Activated T-cell treated with anti-CD3 and anti-CD28 coated beads, Interleukin-2, amount 50 U/mL, for 24 hours (primary cell): ENCODE measurements around the gene KLHL4.
"Not testable (repeated sequence)": the region's sequence is repeated elsewhere in the genome, so short reads cannot be mapped to it uniquely, and the experiment has no call there.

Experiments
- DNase-seq: peaks from one replicate; pipeline ENCODE4 v3.0.0-alpha.2; 2020
- H3K27ac Mint-ChIP-seq: 2 replicates; pipeline ENCODE4 v1.8.0; 2020; ENCODE audit warnings: mild to moderate bottlenecking, mixed read lengths
- H3K27me3 Mint-ChIP-seq: 2 replicates; pipeline ENCODE4 v1.8.0; 2020; ENCODE audit warnings: mixed read lengths
- H3K36me3 Mint-ChIP-seq: 2 replicates; pipeline ENCODE4 v1.8.0; 2020; ENCODE audit warnings: low read depth, mixed read lengths
- H3K4me1 Mint-ChIP-seq: 2 replicates; pipeline ENCODE4 v1.8.0; 2020; ENCODE audit warnings: low read depth, mixed read lengths
- H3K4me3 Mint-ChIP-seq: 2 replicates; pipeline ENCODE4 v1.8.0; 2020; ENCODE audit warnings: mild to moderate bottlenecking, moderate library complexity, mixed read lengths
- H3K9me3 Mint-ChIP-seq: 2 replicates; pipeline ENCODE4 v1.8.0; 2020; ENCODE audit warnings: mixed read lengths

The KLHL4 gene

GRCh38 chrX:87517571-87518141 lies at the start of gene KLHL4:
KLHL4 (plus strand) TSS chrX:87517802; CDS start chrX:87517894, 92 bp downstream.
- Mint-ChIP-seq H3K36me3 (no peaks in the 10 kb centered on the region), H3K27ac (peak within 1 kb of the TSS; percentile 72), H3K27me3 (peaks cover 11% of the 10 kb centered on the region), H3K4me1 (no peaks in the 10 kb centered on the region), H3K4me3 (peak within 1 kb of the TSS; percentile 69), H3K9me3 (no peaks in the 10 kb centered on the region)
- no peak for DNase-seq

- H3K4me3 Mint-ChIP-seq, result no peak overlapping the region
- peaks cover 9% of the 10 kb centered on the region for H3K9me3 Mint-ChIP-seq
- no peaks in the 10 kb centered on the region for H3K36me3 Mint-ChIP-seq
- no peaks in the 10 kb centered on the region for H3K4me1 Mint-ChIP-seq
- DNase-seq, result no peak
- H3K27me3 Mint-ChIP-seq, result peaks cover 12% of the 10 kb centered on the region
- no peak overlapping the region for H3K27ac Mint-ChIP-seq
These were observed 48.7 kb upstream of the KLHL4 start for GRCh38 chrX:87468941-87469340.

- no peak overlapping the region for H3K4me3 Mint-ChIP-seq
- no peak overlapping the region for H3K27ac Mint-ChIP-seq
- H3K4me1 Mint-ChIP-seq, result no peaks in the 10 kb centered on the region
- peaks cover 6% of the 10 kb centered on the region for H3K27me3 Mint-ChIP-seq
- DNase-seq, result no peak
- H3K36me3 Mint-ChIP-seq, result no peaks in the 10 kb centered on the region
- peaks cover 4% of the 10 kb centered on the region for H3K9me3 Mint-ChIP-seq
These were observed 41.8 kb upstream of the KLHL4 start for GRCh38 chrX:87475793-87476192.

GRCh38 chrX:87478703-87479102 lies 38.9 kb upstream of the KLHL4 start:
- DNase-seq, H3K4me1 Mint-ChIP-seq, H3K36me3 Mint-ChIP-seq, H3K27me3 Mint-ChIP-seq, H3K27ac Mint-ChIP-seq, H3K4me3 Mint-ChIP-seq, H3K9me3 Mint-ChIP-seq: not testable (repeated sequence)

- H3K27me3 Mint-ChIP-seq, result peaks cover 2% of the 10 kb centered on the region
These were observed 28.5 kb upstream of the KLHL4 start for GRCh38 chrX:87489071-87489470.

GRCh38 chrX:87515836-87516235 lies 1.8 kb upstream of the KLHL4 start:
- no peak for DNase-seq
- no peak overlapping the region for H3K4me3 Mint-ChIP-seq
- H3K27me3 Mint-ChIP-seq, result peaks cover 9% of the 10 kb centered on the region
- no peaks in the 10 kb centered on the region for H3K4me1 Mint-ChIP-seq
- no peaks in the 10 kb centered on the region for H3K9me3 Mint-ChIP-seq
- no peak overlapping the region for H3K27ac Mint-ChIP-seq
- no peaks in the 10 kb centered on the region for H3K36me3 Mint-ChIP-seq

More at GRCh38 chrX:87489071-87489470, 28.5 kb upstream of the KLHL4 start:
- Mint-ChIP-seq H3K4me3 (no peak overlapping the region), H3K9me3 (no peaks in the 10 kb centered on the region), H3K27ac (no peak overlapping the region), H3K36me3 (no peaks in the 10 kb centered on the region), H3K4me1 (no peaks in the 10 kb centered on the region)
- DNase-seq, result no peak

- no peaks in the 10 kb centered on the region for H3K4me1 Mint-ChIP-seq
- H3K27ac Mint-ChIP-seq, result no peak overlapping the region
- H3K9me3 Mint-ChIP-seq, result no peaks in the 10 kb centered on the region
- peaks cover 9% of the 10 kb centered on the region for H3K27me3 Mint-ChIP-seq
- H3K36me3 Mint-ChIP-seq, result no peaks in the 10 kb centered on the region
- no peak for DNase-seq
- H3K4me3 Mint-ChIP-seq, result no peak overlapping the region
These were observed 883 bp upstream of the KLHL4 start for GRCh38 chrX:87516717-87517121.

- no peaks in the 10 kb centered on the region for H3K4me1 Mint-ChIP-seq
- H3K27ac Mint-ChIP-seq, result no peak overlapping the region
- peak overlapping the region; percentile 69 for H3K4me3 Mint-ChIP-seq
- H3K9me3 Mint-ChIP-seq, result no peaks in the 10 kb centered on the region
- H3K27me3 Mint-ChIP-seq, result peaks cover 11% of the 10 kb centered on the region
- no peaks in the 10 kb centered on the region for H3K36me3 Mint-ChIP-seq
- no peak for DNase-seq
These were observed 902 bp downstream of the KLHL4 start for GRCh38 chrX:87518504-87518903.

- no peak for DNase-seq
- Mint-ChIP-seq H3K9me3 (no peaks in the 10 kb centered on the region), H3K36me3 (no peaks in the 10 kb centered on the region), H3K27ac (no peak overlapping the region), H3K27me3 (peaks cover 4% of the 10 kb centered on the region), H3K4me1 (peaks cover 2% of the 10 kb centered on the region), H3K4me3 (no peak overlapping the region)
These were observed 8.2 kb downstream of the KLHL4 start for GRCh38 chrX:87525771-87526229.

GRCh38 chrX:87526281-87526680 lies 8.7 kb downstream of the KLHL4 start:
- peaks cover 4% of the 10 kb centered on the region for H3K27me3 Mint-ChIP-seq
- peaks cover 2% of the 10 kb centered on the region for H3K4me1 Mint-ChIP-seq
- no peak for DNase-seq
- H3K36me3 Mint-ChIP-seq, result no peaks in the 10 kb centered on the region
- no peak overlapping the region for H3K4me3 Mint-ChIP-seq
- H3K9me3 Mint-ChIP-seq, result no peaks in the 10 kb centered on the region
- H3K27ac Mint-ChIP-seq, result no peak overlapping the region

GRCh38 chrX:87528487-87528886 lies 10.9 kb downstream of the KLHL4 start:
- Mint-ChIP-seq H3K36me3 (no peaks in the 10 kb centered on the region), H3K27me3 (peaks cover 2% of the 10 kb centered on the region), H3K27ac (no peak overlapping the region), H3K4me3 (no peak overlapping the region), H3K4me1 (peaks cover 2% of the 10 kb centered on the region), H3K9me3 (no peaks in the 10 kb centered on the region)
- no peak for DNase-seq

GRCh38 chrX:87571964-87572363 lies 54.4 kb downstream of the KLHL4 start:
- no peaks in the 10 kb centered on the region for H3K4me1 Mint-ChIP-seq
- peaks cover 6% of the 10 kb centered on the region for H3K27me3 Mint-ChIP-seq
- no peak overlapping the region for H3K4me3 Mint-ChIP-seq
- no peak for DNase-seq
- H3K9me3 Mint-ChIP-seq, result no peaks in the 10 kb centered on the region
- H3K27ac Mint-ChIP-seq, result no peak overlapping the region
- H3K36me3 Mint-ChIP-seq, result no peaks in the 10 kb centered on the region

GRCh38 chrX:87572901-87573300 lies 55.3 kb downstream of the KLHL4 start:
- H3K27ac Mint-ChIP-seq, result no peak overlapping the region
- no peak for DNase-seq

GRCh38 chrX:87578978-87579377 lies 61.4 kb downstream of the KLHL4 start:
- no peaks in the 10 kb centered on the region for H3K36me3 Mint-ChIP-seq
- no peak overlapping the region for H3K4me3 Mint-ChIP-seq
- H3K9me3 Mint-ChIP-seq, result no peaks in the 10 kb centered on the region
- no peaks in the 10 kb centered on the region for H3K4me1 Mint-ChIP-seq
- peaks cover 15% of the 10 kb centered on the region for H3K27me3 Mint-ChIP-seq
- no peak overlapping the region for H3K27ac Mint-ChIP-seq
- DNase-seq, result no peak

More at GRCh38 chrX:87572901-87573300, 55.3 kb downstream of the KLHL4 start:
- Mint-ChIP-seq H3K27me3 (peaks cover 3% of the 10 kb centered on the region), H3K36me3 (no peaks in the 10 kb centered on the region), H3K4me3 (no peak overlapping the region), H3K9me3 (no peaks in the 10 kb centered on the region), H3K4me1 (no peaks in the 10 kb centered on the region)

GRCh38 chrX:87580862-87581261 lies 63.3 kb downstream of the KLHL4 start:
- no peak for DNase-seq
- Mint-ChIP-seq H3K4me3 (no peak overlapping the region), H3K4me1 (no peaks in the 10 kb centered on the region), H3K27me3 (peaks cover 12% of the 10 kb centered on the region), H3K9me3 (no peaks in the 10 kb centered on the region), H3K27ac (no peak overlapping the region), H3K36me3 (no peaks in the 10 kb centered on the region)

- Mint-ChIP-seq H3K4me3 (no peak overlapping the region), H3K4me1 (no peaks in the 10 kb centered on the region), H3K27me3 (peaks cover 12% of the 10 kb centered on the region), H3K27ac (no peak overlapping the region), H3K36me3 (no peaks in the 10 kb centered on the region), H3K9me3 (no peaks in the 10 kb centered on the region)
- DNase-seq, result no peak
These were observed 64.9 kb downstream of the KLHL4 start for GRCh38 chrX:87582453-87582852.
